ENCODE measurements around the gene IGF2BP3.

DNA sequence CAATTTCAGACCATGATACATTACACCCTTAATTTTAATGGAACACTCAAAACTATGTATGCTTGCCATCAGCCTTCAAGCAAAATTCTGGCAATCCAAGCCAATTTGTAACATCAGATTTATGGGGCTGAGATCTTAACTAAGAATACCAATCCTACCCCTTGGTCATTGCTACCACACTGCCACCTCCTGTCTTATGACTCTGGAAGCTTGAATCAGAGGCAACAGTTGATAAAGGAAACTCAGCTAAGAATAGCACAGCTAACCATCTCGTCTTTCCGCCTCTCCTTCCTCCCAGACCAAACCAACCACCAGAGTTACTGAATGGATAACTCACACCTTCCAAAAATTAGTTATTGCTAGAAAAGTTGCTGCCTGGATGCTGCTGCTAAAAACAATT is 7.4 kb downstream of the IGF2BP3 start:
- TF ChIP-seq, protein P1, sequence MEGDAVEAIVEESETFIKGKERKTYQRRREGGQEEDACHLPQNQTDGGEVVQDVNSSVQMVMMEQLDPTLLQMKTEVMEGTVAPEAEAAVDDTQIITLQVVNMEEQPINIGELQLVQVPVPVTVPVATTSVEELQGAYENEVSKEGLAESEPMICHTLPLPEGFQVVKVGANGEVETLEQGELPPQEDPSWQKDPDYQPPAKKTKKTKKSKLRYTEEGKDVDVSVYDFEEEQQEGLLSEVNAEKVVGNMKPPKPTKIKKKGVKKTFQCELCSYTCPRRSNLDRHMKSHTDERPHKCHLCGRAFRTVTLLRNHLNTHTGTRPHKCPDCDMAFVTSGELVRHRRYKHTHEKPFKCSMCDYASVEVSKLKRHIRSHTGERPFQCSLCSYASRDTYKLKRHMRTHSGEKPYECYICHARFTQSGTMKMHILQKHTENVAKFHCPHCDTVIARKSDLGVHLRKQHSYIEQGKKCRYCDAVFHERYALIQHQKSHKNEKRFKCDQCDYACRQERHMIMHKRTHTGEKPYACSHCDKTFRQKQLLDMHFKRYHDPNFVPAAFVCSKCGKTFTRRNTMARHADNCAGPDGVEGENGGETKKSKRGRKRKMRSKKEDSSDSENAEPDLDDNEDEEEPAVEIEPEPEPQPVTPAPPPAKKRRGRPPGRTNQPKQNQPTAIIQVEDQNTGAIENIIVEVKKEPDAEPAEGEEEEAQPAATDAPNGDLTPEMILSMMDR (IDR thresholded peaks at IDR 0.05; ENCODE audit: extremely low read depth in 1 of 2, insufficient read depth in 1 of 2, low read depth in 1 of 2, low read length in 2 of 2) = peak; percentile 25 to 41
- no peak for TF ChIP-seq POLR2A (IDR thresholded peaks at IDR 0.05; ENCODE audit: low read depth, low read length)
- no peak for TF ChIP-seq EZH2 (IDR thresholded peaks at IDR 0.05; ENCODE audit: borderline replicate concordance, low read depth, low read length, severe bottlenecking)
- TF ChIP-seq POLR2AphosphoS5 (IDR thresholded peaks at IDR 0.05; ENCODE audit: insufficient read depth, low read depth, low read length) = no peak
- no peak for TF ChIP-seq FOS (IDR thresholded peaks at IDR 0.05; ENCODE audit: borderline replicate concordance, insufficient read depth, low read length)

Data from endothelial cell of umbilical vein (primary cell).